Dendritic cell treated with granulocyte-macrophage colony-stimulating factor and Interleukin-4, amounts not matched to agents 40 ng/mL and 50 ng/mL, for 4 days (primary cell): Measurements from ENCODE around the gene VARS2.
"Not testable (repeated sequence)": the region's sequence is repeated elsewhere in the genome, so short reads cannot be mapped to it uniquely, and the experiment has no call there.

Source experiments
- H3K27ac Mint-ChIP-seq: one replicate; pipeline ENCODE4 v1.8.0; 2022; ENCODE audit warnings: mild to moderate bottlenecking, mixed read lengths
- H3K27me3 Mint-ChIP-seq: one replicate; pipeline ENCODE4 v1.8.0; 2022; ENCODE audit warnings: mild to moderate bottlenecking, mixed read lengths
- H3K36me3 Mint-ChIP-seq: one replicate; pipeline ENCODE4 v1.8.0; 2022; ENCODE audit warnings: low read depth, mixed read lengths
- H3K4me1 Mint-ChIP-seq: one replicate; pipeline ENCODE4 v1.8.0; 2022; ENCODE audit warnings: low read depth, mixed read lengths
- H3K4me3 Mint-ChIP-seq: one replicate; pipeline ENCODE4 v1.8.0; 2022; ENCODE audit warnings: mild to moderate bottlenecking, moderate library complexity, mixed read lengths
- H3K9me3 Mint-ChIP-seq: one replicate; pipeline ENCODE4 v1.8.0; 2022; ENCODE audit warnings: mixed read lengths
- intact Hi-C: fragments of 100-400 bp; cut with micrococcal nuclease; formaldehyde crosslinking; loops from one replicate; pipeline ENCODE4 v1.15.0; 2022

VARS2 gene

GRCh38 chr6:30917041-30917440 is 3.0 kb downstream of the VARS2 start:
- Mint-ChIP-seq H3K27ac (no peak overlapping the region), H3K4me1 (peaks cover 25% of the 10 kb centered on the region), H3K36me3 (peaks cover 83% of the 10 kb centered on the region), H3K4me3 (no peak overlapping the region), H3K27me3 (no peaks in the 10 kb centered on the region), H3K9me3 (no peaks in the 10 kb centered on the region)
- intact Hi-C loops: no loop called here

DNA sequence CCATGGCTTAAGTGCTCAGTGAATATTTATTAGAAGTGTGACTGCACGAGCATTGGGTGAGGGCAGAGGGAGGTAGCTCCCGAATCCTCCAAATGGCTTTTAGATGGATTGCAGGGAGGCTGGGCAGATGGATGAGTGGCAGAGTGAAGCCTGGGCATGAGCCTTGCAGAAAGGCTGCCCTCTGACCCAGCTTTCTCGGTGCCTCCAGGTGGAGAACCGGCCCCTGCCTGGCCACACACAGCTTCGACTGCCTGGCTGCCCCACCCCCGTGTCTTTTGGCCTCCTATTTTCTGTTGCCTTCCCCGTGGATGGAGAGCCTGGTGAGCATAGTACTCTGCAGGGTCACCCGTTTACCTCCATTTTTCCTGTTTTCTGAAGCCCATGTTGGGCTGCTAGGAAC is 3.4 kb downstream of the VARS2 start:
- H3K9me3 Mint-ChIP-seq: no peaks in the 10 kb centered on the region
- H3K27me3 Mint-ChIP-seq: no peaks in the 10 kb centered on the region
- no peak overlapping the region for H3K27ac Mint-ChIP-seq
- peaks cover 83% of the 10 kb centered on the region for H3K36me3 Mint-ChIP-seq
- no peak overlapping the region for H3K4me3 Mint-ChIP-seq
- H3K4me1 Mint-ChIP-seq: peaks cover 25% of the 10 kb centered on the region
- intact Hi-C loops: no loop called here

GRCh38 chr6:30918670-30919069 is 4.6 kb downstream of the VARS2 start:
- Mint-ChIP-seq H3K27ac (no peak overlapping the region), H3K9me3 (no peaks in the 10 kb centered on the region), H3K4me1 (peaks cover 20% of the 10 kb centered on the region), H3K36me3 (peaks cover 86% of the 10 kb centered on the region), H3K4me3 (no peak overlapping the region), H3K27me3 (no peaks in the 10 kb centered on the region)
- intact Hi-C loops: no loop called here

DNA sequence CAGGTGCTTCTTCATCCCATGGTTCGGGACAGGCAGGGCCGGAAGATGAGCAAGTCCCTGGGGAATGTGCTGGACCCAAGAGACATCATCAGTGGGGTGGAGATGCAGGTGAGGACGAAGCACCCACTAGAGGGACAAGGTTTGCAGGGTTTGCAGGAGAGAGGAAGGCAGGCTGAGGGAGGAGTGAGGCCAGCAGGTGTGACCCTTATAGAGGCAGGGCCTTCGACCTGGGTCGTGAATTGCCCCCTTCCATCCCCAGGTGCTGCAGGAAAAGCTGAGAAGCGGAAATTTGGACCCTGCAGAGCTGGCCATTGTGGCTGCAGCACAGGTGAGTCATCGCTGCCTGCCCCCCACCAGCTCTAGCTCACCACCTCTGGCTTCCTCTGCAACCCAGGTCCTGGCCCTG is 8.4 kb downstream of the VARS2 start:
- Mint-ChIP-seq H3K27me3 (no peaks in the 10 kb centered on the region), H3K4me3 (no peak overlapping the region), H3K4me1 (no peaks in the 10 kb centered on the region), H3K9me3 (no peaks in the 10 kb centered on the region), H3K27ac (no peak overlapping the region), H3K36me3 (peaks cover 87% of the 10 kb centered on the region)
- intact Hi-C loops: no loop called here

DNA sequence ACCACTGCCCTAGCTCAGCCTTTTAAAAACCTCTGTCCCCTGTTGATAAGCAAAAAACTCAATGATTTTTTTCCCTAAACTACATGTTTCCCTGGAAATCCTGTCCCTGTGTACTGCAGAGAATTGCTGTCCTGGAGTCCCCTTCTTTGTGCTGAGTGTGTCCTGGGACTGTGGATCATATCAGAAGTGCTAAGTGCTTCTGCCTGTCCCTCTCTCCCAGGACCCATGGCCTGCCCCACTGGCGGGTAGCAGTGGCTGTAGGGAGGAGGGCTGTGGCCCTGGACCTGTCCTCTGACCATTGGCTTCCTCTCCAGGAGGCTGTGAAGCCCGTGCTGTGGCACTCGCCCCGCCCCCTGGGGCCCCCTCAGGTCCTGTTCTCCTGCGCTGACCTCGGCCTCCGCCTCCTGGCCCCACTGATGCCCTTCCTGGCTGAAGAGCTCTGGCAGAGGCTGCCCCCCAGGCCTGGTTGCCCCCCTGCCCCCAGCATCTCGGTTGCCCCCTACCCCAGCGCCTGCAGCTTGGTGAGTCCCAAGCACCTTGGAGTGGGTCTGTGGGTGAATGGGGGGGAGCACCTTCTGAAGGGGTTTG is 10.1 kb downstream of the VARS2 start:
- H3K4me3 Mint-ChIP-seq, H3K9me3 Mint-ChIP-seq, H3K4me1 Mint-ChIP-seq, H3K27me3 Mint-ChIP-seq, intact Hi-C loops, H3K27ac Mint-ChIP-seq: not testable (repeated sequence)
- peaks cover 77% of the 10 kb centered on the region for H3K36me3 Mint-ChIP-seq

GRCh38 chr6:30926644-30927043 is 12.6 kb downstream of the VARS2 start:
- intact Hi-C loops: no loop called here
- H3K36me3 Mint-ChIP-seq: peaks cover 52% of the 10 kb centered on the region
- no peak overlapping the region for H3K4me3 Mint-ChIP-seq
- H3K27ac Mint-ChIP-seq: no peak overlapping the region
- H3K9me3 Mint-ChIP-seq: peaks cover 9% of the 10 kb centered on the region
- peaks cover 3% of the 10 kb centered on the region for H3K27me3 Mint-ChIP-seq
- peaks cover 9% of the 10 kb centered on the region for H3K4me1 Mint-ChIP-seq

DNA sequence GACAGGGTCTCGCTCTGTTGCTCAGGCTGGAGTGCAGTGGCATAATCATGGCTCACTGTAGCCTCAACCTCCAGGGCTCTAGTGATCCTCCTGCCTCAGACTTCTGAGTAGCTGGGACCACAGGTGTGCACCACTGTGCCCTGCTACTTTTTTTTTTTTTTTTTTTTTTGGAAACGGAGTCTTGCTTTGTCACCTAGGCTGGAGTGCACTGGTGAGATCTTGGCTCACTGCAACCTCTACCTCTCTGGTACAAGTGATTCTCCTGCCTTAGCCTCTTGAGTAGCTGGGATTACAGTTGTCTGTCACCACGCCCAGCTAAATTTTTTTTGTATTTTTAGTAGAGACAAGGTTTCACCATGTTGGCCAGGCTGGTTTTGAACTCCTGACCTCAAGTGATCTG is 13.0 kb downstream of the VARS2 start:
- H3K4me3 Mint-ChIP-seq, intact Hi-C loops, H3K9me3 Mint-ChIP-seq, H3K27me3 Mint-ChIP-seq, H3K27ac Mint-ChIP-seq: not testable (repeated sequence)
- H3K36me3 Mint-ChIP-seq: peaks cover 48% of the 10 kb centered on the region
- H3K4me1 Mint-ChIP-seq: peaks cover 13% of the 10 kb centered on the region

- Mint-ChIP-seq H3K4me1 (peaks cover 22% of the 10 kb centered on the region), H3K9me3 (peaks cover 9% of the 10 kb centered on the region), H3K27ac (no peak overlapping the region), H3K27me3 (peaks cover 7% of the 10 kb centered on the region), H3K4me3 (no peak overlapping the region), H3K36me3 (peaks cover 32% of the 10 kb centered on the region)
- intact Hi-C loops: no loop called here
Observed at GRCh38 chr6:30928677-30929076, 14.6 kb downstream of the VARS2 start.

- H3K4me1 Mint-ChIP-seq: peaks cover 28% of the 10 kb centered on the region
- H3K27ac Mint-ChIP-seq: no peak overlapping the region
- intact Hi-C loops: no loop called here
- peaks cover 12% of the 10 kb centered on the region for H3K27me3 Mint-ChIP-seq
- peaks cover 24% of the 10 kb centered on the region for H3K36me3 Mint-ChIP-seq
- H3K4me3 Mint-ChIP-seq: no peak overlapping the region
- H3K9me3 Mint-ChIP-seq: peaks cover 9% of the 10 kb centered on the region
Observed at GRCh38 chr6:30930506-30930905, 16.5 kb downstream of the VARS2 start.

GRCh38 chr6:30931272-30931671 is 17.2 kb downstream of the VARS2 start:
- H3K27me3 Mint-ChIP-seq: peaks cover 12% of the 10 kb centered on the region
- intact Hi-C loops: no loop called here
- peaks cover 17% of the 10 kb centered on the region for H3K36me3 Mint-ChIP-seq
- peaks cover 28% of the 10 kb centered on the region for H3K4me1 Mint-ChIP-seq
- peak overlapping the region; percentile 50 for H3K27ac Mint-ChIP-seq
- H3K9me3 Mint-ChIP-seq: peaks cover 9% of the 10 kb centered on the region
- no peak overlapping the region for H3K4me3 Mint-ChIP-seq

DNA sequence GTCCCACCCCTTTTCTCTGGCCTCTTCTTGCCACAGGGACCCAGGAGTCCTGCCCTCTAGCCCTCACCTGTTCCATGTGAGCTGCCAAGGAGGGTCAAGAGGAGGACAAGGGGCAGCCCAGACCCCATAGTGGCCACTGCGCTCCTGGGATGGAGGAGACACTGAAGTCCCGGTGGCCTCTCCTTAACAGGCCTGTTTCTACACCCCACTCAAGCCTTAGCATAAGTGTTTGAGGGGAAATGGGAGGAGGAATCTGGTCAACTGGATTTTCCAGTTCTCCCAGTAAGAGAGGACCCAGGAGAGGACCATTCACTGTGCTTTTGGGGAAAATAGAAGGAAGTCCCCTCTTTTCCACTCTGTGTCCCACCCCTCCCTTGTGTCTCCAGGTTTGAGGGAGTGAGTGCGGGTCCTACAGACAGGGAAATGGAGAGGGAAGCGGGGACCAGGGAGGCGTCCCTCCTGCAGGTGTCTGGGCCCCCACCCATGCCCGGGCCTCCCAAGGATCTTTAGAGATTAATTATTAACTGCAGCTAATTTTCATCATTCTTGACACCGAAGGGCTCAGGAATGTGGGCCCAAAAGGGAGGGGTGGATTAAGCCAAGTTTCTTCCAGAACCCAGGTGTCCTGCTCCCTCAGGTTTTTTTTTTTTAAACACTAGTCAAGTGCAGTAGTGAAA is 18.1 kb downstream of the VARS2 start, which contains the start of gene SFTA2:
SFTA2 (minus strand) TSS at position 202 of the 677 bp plus-strand sequence; CDS start at position 128, 74 bp downstream.
- Mint-ChIP-seq H3K9me3 (peaks cover 9% of the 10 kb centered on the region), H3K27me3 (peaks cover 17% of the 10 kb centered on the region), H3K36me3 (peaks cover 8% of the 10 kb centered on the region), H3K27ac (peak within 1 kb of the TSS; percentile 50), H3K4me3 (no peak within 1 kb of the TSS), H3K4me1 (peaks cover 28% of the 10 kb centered on the region)
- intact Hi-C loops: no loop called here

GRCh38 chr6:30932665-30933365 is 18.8 kb downstream of the VARS2 start:
- no peak overlapping the region for H3K27ac Mint-ChIP-seq
- intact Hi-C loops: no loop called here
- peaks cover 6% of the 10 kb centered on the region for H3K36me3 Mint-ChIP-seq
- H3K4me1 Mint-ChIP-seq: peaks cover 28% of the 10 kb centered on the region
- no peak overlapping the region for H3K4me3 Mint-ChIP-seq
- H3K27me3 Mint-ChIP-seq: peaks cover 19% of the 10 kb centered on the region
- H3K9me3 Mint-ChIP-seq: peaks cover 8% of the 10 kb centered on the region

DNA sequence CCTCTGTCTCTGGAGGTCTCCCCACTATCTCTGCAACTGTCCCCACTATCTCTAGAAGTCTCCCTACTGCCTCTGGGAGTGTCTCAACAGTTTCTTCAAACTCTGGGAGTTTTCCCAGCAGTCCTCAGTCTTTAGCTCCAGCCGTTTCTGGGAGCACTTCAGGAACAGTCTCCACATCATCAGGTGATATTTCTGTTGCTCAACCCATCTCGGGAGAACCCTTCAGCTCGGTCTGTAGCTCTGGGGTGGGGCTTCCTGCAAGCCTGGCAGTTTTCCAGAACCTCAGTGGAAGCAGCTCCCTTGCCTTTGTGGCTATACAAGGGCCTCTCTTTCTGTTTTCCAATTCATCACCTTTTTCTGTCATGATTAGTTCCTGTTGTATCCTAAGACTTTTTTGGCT is 21.0 kb downstream of the VARS2 start:
- Mint-ChIP-seq H3K27ac (no peak overlapping the region), H3K4me1 (peaks cover 28% of the 10 kb centered on the region), H3K27me3 (peaks cover 24% of the 10 kb centered on the region), H3K36me3 (no peaks in the 10 kb centered on the region), H3K4me3 (no peak overlapping the region), H3K9me3 (no peaks in the 10 kb centered on the region)
- intact Hi-C loops: no loop called here

DNA sequence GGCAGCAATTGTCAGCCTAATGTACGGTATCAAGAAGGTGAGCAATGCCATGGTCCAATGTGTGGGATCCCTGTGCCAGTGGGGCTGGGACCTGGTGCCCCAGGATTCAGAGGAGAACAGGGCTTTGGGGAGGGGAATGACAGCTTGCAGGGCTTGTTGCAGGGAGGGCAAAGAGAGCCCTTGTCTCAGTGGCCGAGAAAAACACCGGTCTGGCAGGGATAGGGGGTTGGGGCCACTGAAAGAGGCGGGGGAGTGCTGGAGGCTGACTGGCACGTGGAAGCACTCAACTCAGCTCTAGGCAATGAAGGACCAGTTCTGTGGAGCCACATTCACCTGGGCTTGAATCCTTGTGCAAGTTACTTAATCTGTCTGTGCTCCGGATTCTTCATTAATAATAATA is 23.2 kb downstream of the VARS2 start:
- Mint-ChIP-seq H3K9me3 (no peaks in the 10 kb centered on the region), H3K27ac (no peak overlapping the region), H3K4me1 (peaks cover 13% of the 10 kb centered on the region), H3K36me3 (no peaks in the 10 kb centered on the region), H3K27me3 (peaks cover 45% of the 10 kb centered on the region), H3K4me3 (no peak overlapping the region)
- intact Hi-C loops: no loop called here
